VCaP (cell line): Measurements from ENCODE around the gene KCNK6.

Experiments
- H3K27ac ChIP-seq: fragments of 450-650 bp; 2 replicates; pipeline ENCODE4 v1.5.1; 2017
- CTCF ChIP-seq: fragments of 450-650 bp; conservative IDR thresholded peaks from 2 replicates; pipeline ENCODE4 v1.5.1; 2017; ENCODE audit warnings: mild to moderate bottlenecking, moderate library complexity

KCNK6 gene

GRCh38 chr19:38369584-38369983, 49.9 kb downstream of the KCNK6 start:
- H3K27ac ChIP-seq = no peak overlapping the region
- no peak for TF ChIP-seq CTCF

GRCh38 chr19:38370299-38370698, 50.7 kb downstream of the KCNK6 start:
- no peak for TF ChIP-seq CTCF
- H3K27ac ChIP-seq = no peak overlapping the region

GRCh38 chr19:38371081-38371480, 51.4 kb downstream of the KCNK6 start:
- TF ChIP-seq CTCF = no peak
- H3K27ac ChIP-seq = no peak overlapping the region

GRCh38 chr19:38373907-38374331, 54.3 kb downstream of the KCNK6 start:
- no peak for TF ChIP-seq CTCF
- H3K27ac ChIP-seq = peak overlapping the region; percentile 95

GRCh38 chr19:38374332-38375097, 54.9 kb downstream of the KCNK6 start, which contains the start of gene PSMD8:
Gene PSMD8, plus strand, starts transcription at chr19:38374571. Its CDS starts 31 bp downstream, at chr19:38374602.
- TF ChIP-seq CTCF = peak; percentile 29
- peak within 1 kb of the TSS; percentile 95 for H3K27ac ChIP-seq

- peak overlapping the region; percentile 95 for H3K27ac ChIP-seq
- no peak for TF ChIP-seq CTCF
These were observed 55.5 kb downstream of the KCNK6 start for GRCh38 chr19:38375098-38375493.

- no peak for TF ChIP-seq CTCF
- peak overlapping the region; percentile 95 for H3K27ac ChIP-seq
These were observed 56.1 kb downstream of the KCNK6 start for GRCh38 chr19:38375748-38376147.
